GM23338 (cell line): Measurements from ENCODE around the gene ATF7. TPM values are rescaled to one million over a fixed set of nuclear protein-coding genes. Genes with fewer than 3 reads are reported as not detected.

Experiments used
- ATAC-seq: fragments of 200-7000 bp; cut with Tn5 transposase; 3 replicates; pipeline ENCODE4 v1.9.1; 2020
- DNase-seq: peaks from one replicate; pipeline ENCODE4 v3.0.0-alpha.2; 2015; ENCODE audit warnings: low spot score
- H2AFZ ChIP-seq: fragments of 200-600 bp; sonication (generic); 2 replicates; pipeline ENCODE4 v1.8.0; 2016; ENCODE audit warnings: antibody characterized with exemption, mild to moderate bottlenecking, moderate library complexity
- H3F3A ChIP-seq: fragments of 200-600 bp; sonication (generic); replicated peaks from 2 replicates; pipeline ENCODE4 v1.8.0; 2017; ENCODE audit warnings: antibody characterized with exemption, mixed run types, low read depth
- H3K27ac ChIP-seq: fragments of 200-600 bp; sonication (generic); 2 replicates; pipeline ENCODE4 v1.6.1; 2016; ENCODE audit warnings: low read depth
- H3K27me3 ChIP-seq: fragments of 200-600 bp; sonication (generic); 2 replicates; pipeline ENCODE4 v1.8.0; 2016; ENCODE audit warnings: mild to moderate bottlenecking, mixed run types, moderate library complexity; ENCODE audit not compliant: insufficient read depth
- H3K36me3 ChIP-seq: fragments of 200-600 bp; sonication (generic); 2 replicates; pipeline ENCODE4 v1.8.0; 2016; ENCODE audit warnings: mild to moderate bottlenecking; ENCODE audit not compliant: insufficient read depth
- H3K4me1 ChIP-seq: fragments of 200-600 bp; sonication (generic); 2 replicates; pipeline ENCODE4 v1.8.0; 2016; ENCODE audit warnings: mild to moderate bottlenecking, moderate library complexity; ENCODE audit not compliant: insufficient read depth
- H3K4me2 ChIP-seq: fragments of 200-600 bp; sonication (generic); 2 replicates; pipeline ENCODE4 v1.7.1; 2017; ENCODE audit warnings: mixed run types
- H3K4me3 ChIP-seq: fragments of 200-600 bp; sonication (generic); 2 replicates; pipeline ENCODE4 v1.6.1; 2016; ENCODE audit warnings: mixed run types
- H3K79me2 ChIP-seq: fragments of 200-600 bp; sonication (generic); replicated peaks from 2 replicates; pipeline ENCODE4 v1.8.0; 2017; ENCODE audit warnings: mild to moderate bottlenecking; ENCODE audit not compliant: insufficient read depth
- H3K9me2 ChIP-seq: fragments of 200-600 bp; sonication (generic); 2 replicates; pipeline ENCODE4 v1.8.0; 2017; ENCODE audit not compliant: insufficient read depth
- H4K20me1 ChIP-seq: fragments of 200-600 bp; sonication (generic); replicated peaks from 2 replicates; pipeline ENCODE4 v1.8.0; 2017; ENCODE audit warnings: mild to moderate bottlenecking; ENCODE audit not compliant: insufficient read depth
- H3K27ac Mint-ChIP-seq: 2 replicates; pipeline ENCODE4 v1.8.0; 2020; ENCODE audit warnings: inconsistent platforms, mild to moderate bottlenecking, moderate library complexity, mixed read lengths
- H3K27me3 Mint-ChIP-seq: 3 replicates; pipeline ENCODE4 v1.8.0; 2022; ENCODE audit warnings: low read depth, mild to moderate bottlenecking, moderate library complexity, mixed read lengths, inconsistent platforms; ENCODE audit not compliant: insufficient read depth, poor library complexity
- H3K36me3 Mint-ChIP-seq: 3 replicates; pipeline ENCODE4 v1.8.0; 2021; ENCODE audit warnings: low read depth, mild to moderate bottlenecking, inconsistent platforms, moderate library complexity, mixed read lengths
- H3K4me1 Mint-ChIP-seq: 3 replicates; pipeline ENCODE4 v1.8.0; 2020; ENCODE audit warnings: mild to moderate bottlenecking, inconsistent platforms, mixed read lengths
- H3K4me3 Mint-ChIP-seq: 3 replicates; pipeline ENCODE4 v1.8.0; 2021; ENCODE audit warnings: moderate library complexity, mild to moderate bottlenecking, inconsistent platforms, mixed read lengths
- H3K9me3 Mint-ChIP-seq: 3 replicates; pipeline ENCODE4 v1.8.0; 2020; ENCODE audit warnings: moderate library complexity, mild to moderate bottlenecking, inconsistent platforms, mixed read lengths
- CREB1 ChIP-seq: fragments of 250-450 bp; sonication (Bioruptor Pico); IDR thresholded peaks from 2 replicates; pipeline ENCODE4 v1.5.0; 2020; ENCODE audit warnings: low read depth, mild to moderate bottlenecking, moderate library complexity
- EZH2 ChIP-seq: fragments of 200-600 bp; sonication (generic); IDR thresholded peaks from one replicate; pipeline ENCODE4 v1.8.0; 2017; ENCODE audit warnings: antibody characterized with exemption, mild to moderate bottlenecking, low read depth; ENCODE audit not compliant: unreplicated experiment
- EZH2phosphoT487 ChIP-seq: fragments of 200-600 bp; sonication (generic); IDR thresholded peaks from one replicate; pipeline ENCODE4 v1.8.1; 2018; ENCODE audit warnings: antibody characterized with exemption; ENCODE audit not compliant: unreplicated experiment
- JUNB ChIP-seq: IDR thresholded peaks from one replicate; pipeline ENCODE4 v1.6.1; 2016; ENCODE audit warnings: antibody characterized with exemption; ENCODE audit not compliant: unreplicated experiment
- NANOG ChIP-seq: IDR thresholded peaks from 2 replicates; pipeline ENCODE4 v1.6.1; 2016; ENCODE audit warnings: antibody characterized with exemption, borderline replicate concordance
- POLR2AphosphoS5 ChIP-seq: IDR thresholded peaks from 2 replicates; pipeline ENCODE4 v1.6.1; 2016; ENCODE audit warnings: antibody characterized with exemption, low read depth
- ZNF114 ChIP-seq: fragments of 250-450 bp; sonication (Bioruptor Pico); IDR thresholded peaks from 2 replicates; pipeline ENCODE4 v1.5.0; 2020; ENCODE audit warnings: mild to moderate bottlenecking, moderate library complexity
- ZNF331 ChIP-seq: fragments of 250-450 bp; sonication (Bioruptor Pico); IDR thresholded peaks from 2 replicates; pipeline ENCODE4 v1.5.0; 2020; ENCODE audit warnings: low read depth, mild to moderate bottlenecking, moderate library complexity
- ZNF462 ChIP-seq: fragments of 250-450 bp; sonication (Bioruptor Pico); IDR thresholded peaks from 2 replicates; pipeline ENCODE4 v1.5.0; 2020; ENCODE audit warnings: mild to moderate bottlenecking, moderate library complexity
- polyA plus RNA-seq: library from polyadenylated mRNA; unstranded; fragments of >200 nt; fragmentation: Nextera tagmentation; extraction: Ambion mirVana; gene quantifications from 2 replicates; pipeline ENCODE4 v1.2.1, GENCODE V29; 2016
- total RNA-seq: library from RNA; depleted of rRNA; stranded (reverse); fragments of >200 nt; shearing (Covaris generic); gene quantifications from 2 replicates; pipeline ENCODE4 v1.2.3, GENCODE V29; 2014
- TF ChIP-seq, protein P1 (sequence below), 2 experiments: fragments of 200-600 bp in 1 of 2; sonication (generic) in 1 of 2; conservative IDR thresholded peaks; 2 replicates each; pipeline versions ENCODE4 v1.5.1 to v1.6.1; 2016 to 2017; ENCODE audit warnings: antibody characterized with exemption in 2 of 2, low read depth in 2 of 2, mild to moderate bottlenecking in 2 of 2, moderate library complexity in 1 of 2

ATF7 gene
- total and polyA plus RNA-seq, 2 experiments from 2014 or later: 13.9 to 16.3 TPM

DNA sequence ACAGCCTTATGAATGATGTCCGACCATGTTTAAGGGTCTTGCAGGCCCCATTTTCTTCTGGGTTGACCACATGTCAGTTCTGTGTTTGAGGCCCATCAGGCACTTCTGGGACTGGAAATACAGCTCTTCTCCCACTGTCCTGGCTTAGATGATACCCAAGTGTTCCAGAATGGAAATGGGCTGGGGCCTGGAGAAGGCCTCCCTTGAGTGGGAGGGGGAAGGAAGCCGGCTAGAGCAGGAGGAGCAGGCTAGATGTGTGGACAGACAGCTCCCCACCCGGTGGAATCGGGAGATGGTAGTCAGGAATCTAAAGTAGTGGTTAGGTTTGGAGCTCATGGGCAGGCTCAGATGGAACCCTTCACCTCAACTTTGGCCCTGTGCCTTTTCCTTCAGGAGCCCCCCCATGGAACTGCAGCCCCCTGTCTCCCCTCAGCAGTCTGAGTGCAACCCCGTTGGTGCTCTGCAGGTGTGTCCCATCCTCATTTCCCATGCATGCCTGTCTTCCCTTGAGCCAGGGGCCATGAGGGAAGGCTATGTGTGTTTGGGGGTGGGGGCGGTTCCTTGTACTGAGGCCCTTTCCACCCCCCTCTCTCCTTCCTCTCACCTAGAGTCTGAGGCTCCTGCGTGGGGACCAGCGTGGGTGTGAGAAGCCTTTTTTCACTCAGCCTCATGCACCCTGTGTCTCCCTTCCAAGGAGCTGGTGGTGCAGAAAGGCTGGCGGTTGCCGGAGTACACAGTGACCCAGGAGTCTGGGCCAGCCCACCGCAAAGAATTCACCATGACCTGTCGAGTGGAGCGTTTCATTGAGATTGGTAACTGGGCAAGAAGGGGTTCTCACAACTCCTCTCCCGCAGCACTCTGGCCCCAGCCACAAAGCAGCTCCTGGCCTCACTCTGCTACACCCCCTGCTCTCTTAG is 121.9 kb downstream of the ATF7 start:
- H3K27ac Mint-ChIP-seq: 0 out of 2 replicates have a peak overlapping the region, but pooled peaks have one; percentile 27
- ATAC-seq: no peak

DNA sequence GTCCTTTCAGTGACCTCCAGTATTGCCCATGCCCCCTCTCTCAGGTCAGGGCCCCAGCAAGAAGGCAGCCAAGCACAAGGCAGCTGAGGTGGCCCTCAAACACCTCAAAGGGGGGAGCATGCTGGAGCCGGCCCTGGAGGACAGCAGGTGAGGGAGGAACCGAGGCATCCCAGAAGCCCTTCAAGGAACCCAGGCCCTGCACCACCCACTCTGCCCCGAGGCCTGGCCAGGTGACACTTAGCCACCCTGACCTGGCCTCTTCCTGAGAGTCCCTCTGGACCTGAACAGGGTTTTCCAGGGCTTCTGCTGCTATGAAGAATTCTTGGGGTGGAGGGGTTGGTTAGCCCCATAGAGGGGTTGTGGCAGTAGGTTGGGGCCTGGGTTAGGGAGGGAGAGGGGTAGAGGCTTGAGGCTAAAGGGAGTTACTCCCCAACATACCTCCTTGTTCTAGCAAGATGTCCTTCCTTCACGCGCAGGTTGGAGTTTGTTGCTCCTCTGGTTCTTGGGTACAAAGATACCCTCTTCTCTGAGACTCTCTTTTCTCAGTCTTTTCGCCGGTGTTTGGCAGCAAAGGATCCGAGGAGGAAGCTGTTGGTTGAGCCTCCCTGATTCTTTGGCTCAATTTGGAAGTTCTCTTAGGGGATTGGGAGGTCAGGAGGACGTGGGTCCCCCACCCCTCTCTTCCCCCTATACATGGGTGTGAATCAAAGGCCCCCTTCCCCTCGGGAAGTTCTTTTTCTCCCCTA is 123.0 kb downstream of the ATF7 start:
- Histone ChIP-seq H3K9me2 (no peaks in the 10 kb centered on the region), H2AFZ (no peak overlapping the region), H3K36me3 (no peaks in the 10 kb centered on the region; the same call in 1 of the 2 replicates), H3K79me2 (peaks cover 16% of the 10 kb centered on the region), H4K20me1 (no peaks in the 10 kb centered on the region), H3K4me2 (no peak overlapping the region), H3F3A (peaks cover 7% of the 10 kb centered on the region), H3K27ac (no peak overlapping the region), H3K27me3 (no peaks in the 10 kb centered on the region), H3K4me1 (peaks cover 19% of the 10 kb centered on the region), H3K4me3 (no peak overlapping the region)
- H3K36me3 Mint-ChIP-seq: peaks cover 35% of the 10 kb centered on the region
- peaks cover 28% of the 10 kb centered on the region for H3K27me3 Mint-ChIP-seq
- H3K4me1 Mint-ChIP-seq: peaks cover 25% of the 10 kb centered on the region
- no peak for ATAC-seq
- H3K27ac Mint-ChIP-seq: no peak overlapping the region
- H3K4me3 Mint-ChIP-seq: peak overlapping the region; percentile 21; the same call in 1 of the 3 replicates
- no peak for DNase-seq
- peaks cover 3% of the 10 kb centered on the region for H3K9me3 Mint-ChIP-seq
- TF ChIP-seq ZNF331 (CRISPR knock-in tag) (no peak), POLR2AphosphoS5 (no peak), NANOG (no peak), ZNF462 (CRISPR knock-in tag) (no peak), CREB1 (CRISPR knock-in tag) (no peak), EZH2phosphoT487 (no peak), JUNB (no peak), ZNF114 (CRISPR knock-in tag) (no peak), EZH2 (no peak)
- TF ChIP-seq, protein P1, sequence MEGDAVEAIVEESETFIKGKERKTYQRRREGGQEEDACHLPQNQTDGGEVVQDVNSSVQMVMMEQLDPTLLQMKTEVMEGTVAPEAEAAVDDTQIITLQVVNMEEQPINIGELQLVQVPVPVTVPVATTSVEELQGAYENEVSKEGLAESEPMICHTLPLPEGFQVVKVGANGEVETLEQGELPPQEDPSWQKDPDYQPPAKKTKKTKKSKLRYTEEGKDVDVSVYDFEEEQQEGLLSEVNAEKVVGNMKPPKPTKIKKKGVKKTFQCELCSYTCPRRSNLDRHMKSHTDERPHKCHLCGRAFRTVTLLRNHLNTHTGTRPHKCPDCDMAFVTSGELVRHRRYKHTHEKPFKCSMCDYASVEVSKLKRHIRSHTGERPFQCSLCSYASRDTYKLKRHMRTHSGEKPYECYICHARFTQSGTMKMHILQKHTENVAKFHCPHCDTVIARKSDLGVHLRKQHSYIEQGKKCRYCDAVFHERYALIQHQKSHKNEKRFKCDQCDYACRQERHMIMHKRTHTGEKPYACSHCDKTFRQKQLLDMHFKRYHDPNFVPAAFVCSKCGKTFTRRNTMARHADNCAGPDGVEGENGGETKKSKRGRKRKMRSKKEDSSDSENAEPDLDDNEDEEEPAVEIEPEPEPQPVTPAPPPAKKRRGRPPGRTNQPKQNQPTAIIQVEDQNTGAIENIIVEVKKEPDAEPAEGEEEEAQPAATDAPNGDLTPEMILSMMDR (conservative IDR thresholded peaks at IDR 0.05; ENCODE audit: low read depth in 2 of 2): no peak

More for the DNA sequence above, 121.9 kb downstream of the ATF7 start:
- Histone ChIP-seq H3K4me2 (no peak overlapping the region), H3K4me1 (peaks cover 14% of the 10 kb centered on the region), H3K9me2 (no peaks in the 10 kb centered on the region), H3K36me3 (no peaks in the 10 kb centered on the region; the same call in 1 of the 2 replicates), H2AFZ (no peak overlapping the region), H4K20me1 (no peaks in the 10 kb centered on the region), H3F3A (peaks cover 11% of the 10 kb centered on the region), H3K27me3 (no peaks in the 10 kb centered on the region), H3K4me3 (no peak overlapping the region), H3K27ac (no peak overlapping the region), H3K79me2 (peaks cover 12% of the 10 kb centered on the region)
- Mint-ChIP-seq H3K27me3 (peaks cover 17% of the 10 kb centered on the region), H3K4me1 (peaks cover 20% of the 10 kb centered on the region), H3K9me3 (no peaks in the 10 kb centered on the region; the same call in 2 of the 3 replicates), H3K36me3 (peaks cover 35% of the 10 kb centered on the region), H3K4me3 (no peak overlapping the region; the same call in 2 of the 3 replicates)
- TF ChIP-seq EZH2: no peak
- no peak for DNase-seq
